ENCODE data around the gene PER3.

PER3 gene

GRCh38 chr1:7839526-7839925, 55.4 kb downstream of the PER3 start:
- no peak for DNase-seq

GRCh38 chr1:7842517-7842916, 58.4 kb downstream of the PER3 start:
- DNase-seq, result no peak

GRCh38 chr1:7845761-7846160, 61.7 kb downstream of the PER3 start:
- DNase-seq, result no peak

- DNase-seq, result no peak
Observed at GRCh38 chr1:7846656-7847055, 62.6 kb downstream of the PER3 start.

- DNase-seq, result no peak
Observed at GRCh38 chr1:7847599-7847998, 63.5 kb downstream of the PER3 start.

GRCh38 chr1:7850786-7851185, 66.7 kb downstream of the PER3 start:
- DNase-seq, result no peak

GRCh38 chr1:7852804-7853683, 69.0 kb downstream of the PER3 start, which contains the start of gene UTS2:
Gene UTS2 (minus strand): TSS chr1:7853065. CDS start chr1:7853003, 62 bp downstream.
- DNase-seq, result no peak

- no peak for DNase-seq
Observed at GRCh38 chr1:7853684-7854026, 69.6 kb downstream of the PER3 start.

GRCh38 chr1:7856345-7856744, 72.3 kb downstream of the PER3 start:
- DNase-seq, result no peak

- DNase-seq, result no peak
Observed at GRCh38 chr1:7857000-7857399, 72.9 kb downstream of the PER3 start.

- DNase-seq, result no peak
Observed at GRCh38 chr1:7857985-7858384, 73.9 kb downstream of the PER3 start.

GRCh38 chr1:7859406-7859805, 75.3 kb downstream of the PER3 start:
- DNase-seq, result no peak

- DNase-seq, result no peak
Observed at GRCh38 chr1:7860130-7860529, 76.0 kb downstream of the PER3 start.

- no peak for DNase-seq
Observed at GRCh38 chr1:7861452-7861851, 77.4 kb downstream of the PER3 start.

GRCh38 chr1:7862211-7863060, 78.3 kb downstream of the PER3 start:
- no peak for DNase-seq

GRCh38 chr1:7863756-7864328, 79.8 kb downstream of the PER3 start:
- no peak for DNase-seq

GRCh38 chr1:7865978-7866377, 81.9 kb downstream of the PER3 start:
- DNase-seq, result no peak

GRCh38 chr1:7868070-7868780, 84.1 kb downstream of the PER3 start:
- no peak for DNase-seq

GRCh38 chr1:7869136-7869920, 85.2 kb downstream of the PER3 start:
- no peak for DNase-seq

- no peak for DNase-seq
Observed at GRCh38 chr1:7871136-7871535, 87.0 kb downstream of the PER3 start.

GRCh38 chr1:7873801-7874795, 90.0 kb downstream of the PER3 start:
- no peak for DNase-seq
